ENCODE results near the gene RPL29.

The RPL29 gene

DNA sequence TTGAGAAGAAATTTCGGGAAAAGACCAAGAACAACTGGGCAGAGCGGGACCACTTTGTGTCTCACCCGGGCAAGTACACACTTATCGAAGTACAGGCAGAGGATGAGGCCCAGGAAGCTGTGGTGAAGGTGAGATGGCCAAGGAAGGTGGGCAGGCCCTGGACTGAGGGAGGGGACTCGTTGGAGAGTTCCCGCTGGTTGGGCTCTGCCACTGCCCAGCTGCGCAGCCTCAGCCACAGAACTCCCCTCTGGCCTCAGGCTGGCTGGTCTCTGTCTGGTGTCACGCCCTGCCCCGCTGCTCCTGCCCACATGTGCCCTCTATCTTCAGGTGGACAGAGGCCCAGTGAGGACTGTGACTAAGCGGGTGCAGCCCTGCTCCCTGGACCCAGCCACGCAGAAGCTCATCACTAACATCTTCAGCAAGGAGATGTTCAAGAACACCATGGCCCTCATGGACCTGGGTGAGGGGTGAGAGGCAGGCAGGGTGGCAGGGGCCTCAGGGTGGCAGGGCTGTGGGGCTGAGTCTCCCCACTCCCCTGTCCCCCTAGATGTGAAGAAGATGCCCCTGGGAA is 51.2 kb downstream of the RPL29 start:
- no peak for ATAC-seq

Data from activated CD4-positive, CD25-positive, alpha-beta regulatory T cell treated with anti-CD3 and anti-CD28 coated beads, Interleukin-2, amount 50 U/mL, for 24 hours (primary cell).